HG02852 (cell line): ENCODE data around the gene SCN10A.

ENCODE experiments used
- ATAC-seq: cut with Tn5 transposase; IDR thresholded peaks from one replicate; pipeline ENCODE4 v1.9.1; 2021; ENCODE audit warnings: mild to moderate bottlenecking, moderate library complexity; ENCODE audit not compliant: unreplicated experiment

Gene SCN10A

DNA sequence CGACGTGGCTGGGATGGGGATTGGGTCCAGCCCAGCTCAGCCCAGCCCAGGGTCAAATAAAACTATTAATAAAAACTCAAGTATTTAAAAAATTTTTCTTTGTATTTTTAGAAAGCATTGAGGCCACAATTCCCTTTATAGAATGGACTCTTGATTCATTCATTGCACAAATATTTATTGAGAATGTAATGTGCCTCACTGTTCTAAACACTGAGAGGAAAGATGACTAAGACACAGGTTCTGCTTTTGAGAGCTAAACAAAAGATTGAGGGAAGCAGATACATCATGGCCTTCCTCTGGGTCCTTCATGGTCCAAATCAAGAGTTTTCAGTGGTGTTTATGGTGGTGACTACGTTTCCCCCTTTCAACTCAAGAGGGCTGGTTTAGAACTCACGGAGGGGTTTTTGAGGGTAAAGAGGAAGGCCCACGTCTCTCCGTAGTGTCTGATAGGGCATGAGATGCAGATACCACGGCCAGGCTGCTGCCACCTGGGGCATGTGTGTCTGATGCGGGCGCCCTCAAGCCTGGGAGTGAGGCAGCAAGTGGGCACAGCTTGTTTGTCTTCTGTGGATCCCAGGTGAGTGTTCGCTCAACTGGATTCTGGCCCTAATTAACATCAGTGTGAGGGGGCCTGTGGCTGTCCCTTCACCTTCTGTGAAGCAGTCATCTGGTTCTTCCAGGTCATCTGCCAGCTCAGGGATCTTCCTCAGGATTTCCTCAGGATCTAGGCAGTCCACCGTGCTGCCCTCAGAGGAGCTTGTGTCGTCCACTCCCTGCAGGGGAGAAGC is 93.0 kb downstream of the SCN10A start:
- ATAC-seq = no peak

DNA sequence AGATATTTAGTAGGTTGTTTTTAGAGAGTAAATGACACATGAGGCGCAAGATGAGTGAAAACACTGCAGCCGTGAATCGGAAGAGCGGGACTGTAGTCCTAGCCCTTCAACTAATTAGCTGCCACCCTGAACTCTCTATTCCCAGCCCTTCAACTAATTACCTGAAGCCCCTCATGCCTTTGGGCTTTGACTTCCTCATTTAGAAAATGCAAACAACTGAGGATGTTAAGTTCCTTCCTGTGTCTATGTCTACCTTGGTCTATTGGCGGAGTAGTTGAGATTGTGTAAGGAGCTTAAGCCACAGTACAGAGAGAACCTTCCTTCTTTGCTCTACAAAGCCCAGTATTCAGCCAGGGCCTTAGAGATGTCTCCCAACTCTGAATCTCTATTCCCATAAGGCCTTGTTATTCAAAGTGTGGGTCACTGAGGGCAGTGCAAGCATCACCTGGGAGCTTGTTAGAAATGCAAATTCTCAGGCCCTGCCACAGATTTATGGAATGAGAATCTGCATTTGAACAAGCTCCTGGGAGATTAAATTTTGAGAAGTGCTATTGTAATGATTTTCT is 94.7 kb downstream of the SCN10A start:
- no peak for ATAC-seq

DNA sequence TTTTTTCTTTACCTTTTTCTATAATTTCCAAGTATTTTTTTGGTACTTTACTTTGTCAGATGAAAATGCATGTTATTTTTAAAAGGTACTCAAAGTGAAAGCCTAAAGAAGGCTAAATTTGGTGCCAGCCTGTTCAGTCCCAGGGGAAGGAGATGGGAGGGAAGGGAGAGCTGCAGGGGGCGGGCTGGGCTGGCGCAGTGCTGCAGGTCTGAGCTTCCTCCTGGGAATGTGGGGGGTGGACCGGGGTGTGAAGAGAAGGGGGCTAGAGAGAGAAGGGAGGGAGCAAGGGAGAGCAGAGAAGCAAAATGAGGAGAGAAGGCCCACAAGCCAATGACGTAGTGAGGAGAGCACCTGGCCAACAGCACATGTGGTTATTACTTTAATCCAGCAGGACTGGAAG is 95.6 kb downstream of the SCN10A start:
- no peak for ATAC-seq

DNA sequence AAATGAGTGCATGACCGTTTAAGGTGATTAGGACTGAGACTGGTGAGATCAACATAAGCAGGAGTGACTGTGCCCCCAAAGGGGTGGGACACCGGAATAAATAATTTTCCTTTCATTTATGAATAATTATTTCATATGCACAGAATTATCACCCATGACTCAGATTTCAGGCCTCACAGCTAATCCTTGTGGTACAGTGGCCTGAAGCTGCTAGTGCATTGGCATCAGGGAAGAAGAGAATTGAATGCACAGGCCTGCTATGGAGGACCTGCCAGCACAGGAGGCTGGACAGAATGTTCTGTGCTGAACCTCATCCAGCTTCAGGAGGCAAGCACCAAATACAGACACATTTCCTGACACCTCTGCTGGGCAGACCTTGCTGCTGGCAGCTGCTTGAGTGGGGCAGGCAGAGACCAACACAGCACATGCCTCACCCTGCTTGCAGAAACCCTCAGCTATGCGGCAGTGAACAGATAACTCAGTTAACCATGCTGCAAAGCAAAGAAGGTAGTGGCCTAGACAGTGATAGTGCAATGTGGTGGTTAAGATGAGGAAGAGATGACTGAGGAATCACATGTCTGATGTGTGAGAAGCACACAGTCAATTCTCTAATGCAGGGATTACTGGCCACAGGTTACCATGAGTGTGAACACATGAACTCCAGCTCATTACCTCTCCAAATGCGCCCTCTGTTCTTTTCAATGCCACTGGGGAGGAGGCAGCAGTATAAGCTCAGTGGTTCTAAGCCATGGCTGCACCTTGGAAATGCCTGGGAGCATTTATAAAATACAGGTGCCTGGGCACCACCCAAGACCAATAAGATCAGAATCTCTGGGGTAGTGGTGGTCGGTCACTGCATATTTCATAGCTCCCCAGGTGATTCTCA is 98.4 kb downstream of the SCN10A start:
- no peak for ATAC-seq

DNA sequence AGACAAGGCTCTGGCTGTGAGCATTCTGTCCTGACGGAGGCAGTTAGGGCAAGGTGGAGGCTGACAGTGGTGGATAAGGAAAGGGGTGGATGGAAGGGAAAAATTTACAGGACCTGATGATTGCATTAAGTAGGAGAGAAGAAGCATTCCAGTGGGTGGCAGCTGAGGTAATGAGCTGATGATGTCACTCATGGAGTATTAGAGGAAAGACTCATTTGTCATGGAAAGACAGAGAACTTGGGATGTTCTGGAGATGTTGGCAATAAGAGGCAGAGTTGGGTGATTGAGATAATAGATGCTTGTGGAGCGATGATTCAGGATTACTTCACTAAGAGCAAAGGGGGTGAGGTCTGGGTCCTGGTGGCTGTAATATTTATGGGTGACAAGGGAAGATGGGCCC is 102.9 kb downstream of the SCN10A start:
- no peak for ATAC-seq

DNA sequence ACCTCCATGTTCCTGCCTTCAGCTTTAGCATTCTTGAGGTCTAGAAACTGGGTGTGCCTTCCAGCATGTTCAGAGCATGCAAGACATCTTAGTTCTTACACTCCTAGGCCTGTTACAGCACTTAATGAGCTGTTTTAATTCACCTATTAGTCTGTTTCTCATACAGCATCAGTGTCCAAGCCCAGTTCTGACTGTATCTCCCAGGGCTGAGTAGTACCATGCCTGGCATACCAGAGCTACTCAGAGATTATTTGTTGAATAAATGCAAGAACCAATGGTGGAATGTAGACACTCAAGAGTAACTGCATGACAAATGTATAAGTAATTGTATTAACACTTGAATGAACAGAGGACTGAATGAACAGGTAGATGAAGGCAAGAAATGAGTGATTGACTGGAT is 104.7 kb downstream of the SCN10A start:
- ATAC-seq = no peak

DNA sequence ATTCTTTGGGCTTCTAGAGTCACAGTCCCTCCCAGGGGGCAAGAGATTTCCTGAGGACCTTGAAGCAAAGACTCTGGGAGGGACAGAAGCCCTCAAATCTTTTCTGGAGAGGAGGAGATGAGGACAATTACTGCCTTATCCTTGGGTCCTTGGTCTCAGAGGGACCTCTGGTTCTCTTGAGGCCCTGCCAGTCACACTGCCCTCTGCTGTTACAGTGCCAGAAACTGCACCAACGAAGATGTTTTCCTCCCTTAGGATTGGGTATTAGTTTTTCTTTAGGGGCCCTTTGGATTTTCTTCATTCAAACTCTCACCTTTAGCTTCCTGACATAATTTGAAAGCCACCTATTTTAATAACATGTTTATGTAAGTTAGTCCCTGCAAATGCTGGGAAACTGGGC is 108.3 kb downstream of the SCN10A start:
- ATAC-seq = no peak

DNA sequence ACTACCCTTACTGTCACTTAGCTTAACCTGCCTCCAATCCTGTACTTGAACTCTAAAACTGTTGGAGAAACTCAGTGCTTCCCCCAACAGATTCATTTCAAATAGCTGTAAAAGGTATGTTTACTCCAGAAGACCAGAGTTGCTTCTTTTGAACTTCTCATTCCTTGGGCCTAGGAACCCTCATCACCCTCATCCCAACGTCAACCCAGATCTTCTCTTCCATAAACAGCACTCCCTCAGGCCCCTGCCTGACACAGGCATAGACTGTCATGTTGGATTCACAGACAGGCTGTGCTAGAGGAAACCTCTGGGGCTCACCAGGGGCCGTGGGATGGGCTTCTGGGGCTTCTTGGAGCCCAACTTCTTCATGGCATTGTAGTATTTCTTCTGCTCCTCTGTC is 109.1 kb downstream of the SCN10A start:
- ATAC-seq = no peak

DNA sequence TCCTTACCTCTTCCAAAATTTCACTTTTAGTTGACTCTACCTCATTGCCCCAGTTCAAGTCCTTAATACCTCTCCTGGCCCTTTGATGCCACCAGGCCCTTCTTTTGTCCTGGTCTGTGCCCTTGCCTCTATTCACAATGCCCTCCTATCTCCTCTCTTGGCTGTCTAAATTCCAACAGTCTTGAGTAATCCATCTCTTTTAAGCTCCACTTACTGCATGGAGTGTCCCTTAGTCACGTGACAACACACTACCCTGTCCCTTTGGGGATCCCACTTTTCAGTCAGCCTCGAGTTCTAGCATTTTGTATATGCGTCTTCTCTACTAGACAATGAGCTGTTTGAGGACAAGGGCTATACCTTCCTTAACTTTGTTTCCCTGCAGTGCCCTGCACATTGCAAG is 113.8 kb downstream of the SCN10A start:
- no peak for ATAC-seq

DNA sequence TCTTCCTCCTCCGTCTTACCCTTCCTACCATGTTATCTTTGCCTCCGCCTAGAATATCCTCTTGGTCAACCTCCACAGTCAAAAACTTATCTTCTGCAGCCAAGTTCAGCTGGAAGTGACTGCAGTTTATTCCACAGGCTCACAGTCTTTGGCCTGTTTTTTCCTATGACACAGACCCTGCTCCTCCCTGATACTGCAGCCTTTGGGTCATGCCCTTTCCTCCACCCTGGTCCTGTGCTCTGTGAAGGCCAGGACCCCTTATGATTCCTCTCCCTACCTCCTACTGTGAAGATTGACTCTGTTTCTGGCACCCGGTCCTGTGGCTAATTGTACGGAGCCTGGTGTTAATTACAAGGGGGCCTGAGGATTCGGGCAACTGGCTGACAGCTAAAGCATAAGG is 117.3 kb downstream of the SCN10A start:
- ATAC-seq = no peak

DNA sequence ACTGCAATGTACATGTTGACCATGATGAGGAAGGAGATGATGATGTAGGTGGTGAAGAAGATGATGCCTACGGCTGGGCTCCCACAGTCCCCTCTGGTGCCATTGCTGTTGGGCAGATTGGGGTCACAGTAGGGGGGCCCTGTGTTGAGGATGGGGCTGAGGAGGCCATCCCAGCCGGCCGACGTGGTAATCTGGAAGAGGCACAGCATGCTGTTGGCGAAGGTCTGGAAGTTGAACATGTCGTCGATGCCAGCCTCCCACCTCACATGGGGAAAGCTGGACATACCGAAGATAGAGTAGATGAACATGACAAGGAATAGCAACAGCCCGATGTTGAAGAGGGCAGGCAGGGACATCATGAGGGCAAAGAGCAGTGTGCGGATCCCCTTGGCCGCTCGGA is 118.0 kb downstream of the SCN10A start:
- ATAC-seq = no peak

DNA sequence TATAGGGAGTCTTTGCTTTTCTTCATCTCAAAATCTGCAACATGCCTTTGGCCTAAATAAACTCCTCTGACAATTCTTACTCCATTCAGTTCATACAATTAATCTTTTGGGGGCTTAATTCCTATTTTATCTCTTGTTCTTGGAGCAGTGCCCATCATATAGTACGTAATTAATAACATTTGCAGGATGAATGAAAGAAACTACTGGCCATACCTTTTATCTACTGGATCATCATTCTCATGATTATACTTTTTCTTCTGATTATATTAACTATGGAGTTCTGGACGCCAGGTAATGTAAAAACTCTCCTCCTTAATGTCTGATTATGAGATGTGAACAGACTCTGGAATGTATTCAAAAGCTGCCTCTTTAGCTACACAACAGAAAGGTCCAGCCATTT is 120.0 kb downstream of the SCN10A start:
- ATAC-seq = no peak

DNA sequence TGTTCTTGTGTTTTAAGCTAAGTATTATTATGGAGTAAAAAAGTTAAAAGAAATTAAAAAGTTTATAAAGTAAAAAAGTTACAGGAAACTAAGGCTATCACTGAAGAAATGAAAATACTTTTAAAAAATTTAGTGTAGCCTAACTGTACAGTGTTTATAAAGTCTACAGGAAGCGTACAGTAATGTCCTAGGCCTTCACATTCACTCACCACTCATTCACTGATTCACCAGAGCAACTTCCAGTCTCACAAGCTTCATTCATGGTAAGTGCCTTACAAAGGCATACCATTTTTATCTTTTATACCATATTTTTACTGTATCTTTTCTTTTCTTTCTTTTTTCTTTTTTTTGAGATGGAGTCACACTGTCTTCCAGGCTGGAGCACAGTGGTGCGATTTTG is 125.8 kb downstream of the SCN10A start:
- no peak for ATAC-seq

DNA sequence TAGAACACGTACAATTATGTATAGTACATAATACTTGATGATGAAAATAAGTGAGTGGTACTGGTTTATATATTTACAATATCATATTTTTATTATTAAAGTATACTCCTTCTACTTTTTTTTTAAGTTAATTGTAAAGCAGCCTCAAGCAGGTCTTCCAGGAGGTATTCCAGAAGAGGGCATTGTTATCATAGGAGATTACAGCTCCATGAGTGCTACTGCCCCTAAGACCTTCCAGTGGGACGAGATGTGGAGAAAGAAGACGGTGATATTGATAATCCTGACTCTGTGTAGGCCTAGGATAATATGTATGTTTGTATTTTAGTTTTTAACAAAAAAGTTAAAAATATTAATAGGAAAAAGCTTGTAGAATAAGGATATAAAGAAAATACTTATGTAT is 126.2 kb downstream of the SCN10A start:
- ATAC-seq = no peak

DNA sequence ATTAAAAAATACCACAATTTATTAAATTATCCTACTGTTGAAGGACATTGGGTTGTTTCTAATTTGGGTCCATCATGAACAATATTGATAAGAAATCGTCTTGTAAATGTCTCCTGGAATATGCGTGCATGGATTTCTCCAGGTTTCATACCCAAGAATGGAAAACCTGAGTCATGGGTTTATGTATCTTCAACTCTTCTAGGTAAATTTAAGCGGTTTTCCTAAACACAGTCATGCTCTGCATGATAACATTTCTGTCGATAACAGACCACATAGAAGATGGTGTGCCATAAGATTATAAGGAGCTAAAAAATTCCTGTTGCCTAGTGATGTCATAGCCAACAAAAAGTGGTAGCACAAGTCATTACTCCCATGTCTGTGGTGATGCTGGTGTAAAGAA is 126.7 kb downstream of the SCN10A start:
- ATAC-seq = no peak

DNA sequence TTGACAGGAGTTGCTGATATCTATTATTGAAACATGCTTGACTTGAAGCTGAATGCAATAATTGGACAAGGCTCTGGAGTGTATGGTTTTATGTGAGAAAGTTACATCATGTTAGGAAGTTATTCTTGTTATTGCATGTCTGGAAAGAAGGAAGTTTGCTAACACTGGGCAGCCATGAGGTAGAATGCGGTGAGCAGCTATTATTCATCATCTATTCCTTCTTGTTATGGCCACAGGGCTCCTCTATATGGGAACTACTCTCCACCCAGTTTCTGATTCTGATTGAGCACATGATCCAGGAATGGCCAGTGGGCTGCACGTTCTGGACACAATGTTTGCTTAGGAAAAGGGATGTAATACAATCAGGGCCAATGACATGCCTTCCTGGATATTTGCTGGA is 128.7 kb downstream of the SCN10A start:
- no peak for ATAC-seq

DNA sequence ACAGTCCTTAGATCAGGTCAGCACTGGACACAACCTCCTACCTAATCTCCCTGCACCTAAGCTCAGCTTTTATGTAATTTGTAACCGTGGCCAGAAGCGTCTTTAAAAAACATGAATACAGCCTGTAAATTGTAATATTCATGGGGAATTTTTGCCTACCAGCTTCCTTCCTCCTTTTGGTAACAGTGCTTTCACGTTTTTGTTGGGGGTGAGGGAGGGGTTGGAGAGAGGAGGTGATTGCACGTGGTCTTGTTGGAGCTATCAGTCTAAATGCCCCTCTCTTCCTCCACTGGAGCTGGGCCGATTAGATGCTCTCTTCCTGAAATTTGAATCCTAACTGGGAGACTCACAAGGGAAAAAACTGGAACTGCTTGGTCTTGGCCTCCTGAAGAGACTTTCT is 131.5 kb downstream of the SCN10A start:
- no peak for ATAC-seq

DNA sequence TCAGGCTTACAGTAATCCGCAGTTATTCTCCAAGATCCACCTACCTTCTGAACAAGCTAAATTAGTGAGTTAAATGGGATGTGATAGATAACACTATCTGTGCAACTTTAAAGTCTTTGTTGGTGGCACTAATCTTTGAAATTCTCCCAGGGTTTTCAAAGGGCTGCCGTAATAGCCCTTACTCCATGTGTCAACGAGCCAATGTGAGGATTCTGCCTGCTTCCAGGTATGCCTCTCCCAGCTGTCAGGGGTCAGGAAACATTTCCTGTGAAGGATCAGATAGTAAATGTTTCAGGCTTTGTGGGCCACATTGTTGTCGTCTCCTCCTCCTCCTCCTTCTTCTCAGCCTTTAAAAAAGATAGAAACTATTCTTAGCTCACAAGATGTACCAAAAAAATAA is 146.3 kb downstream of the SCN10A start:
- no peak for ATAC-seq

DNA sequence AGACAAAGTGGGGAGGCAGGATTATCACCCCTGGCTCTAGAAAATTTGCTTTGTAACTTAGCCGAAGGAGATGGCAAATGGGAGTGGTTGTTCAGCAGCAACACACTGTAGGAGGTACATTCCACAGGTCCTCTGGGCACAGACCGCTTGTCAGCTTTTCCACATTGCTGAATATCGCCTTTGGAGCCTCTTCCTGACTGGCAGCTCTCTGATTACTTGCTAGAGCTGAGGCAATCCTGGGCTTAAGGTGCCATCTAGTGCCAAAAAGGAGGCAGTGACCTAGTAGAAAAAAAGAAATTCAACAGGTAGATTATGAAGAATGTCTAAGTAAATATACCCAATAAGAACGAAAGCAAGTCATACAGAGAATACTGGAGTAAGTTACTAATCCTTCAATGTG is 153.5 kb downstream of the SCN10A start:
- no peak for ATAC-seq

DNA sequence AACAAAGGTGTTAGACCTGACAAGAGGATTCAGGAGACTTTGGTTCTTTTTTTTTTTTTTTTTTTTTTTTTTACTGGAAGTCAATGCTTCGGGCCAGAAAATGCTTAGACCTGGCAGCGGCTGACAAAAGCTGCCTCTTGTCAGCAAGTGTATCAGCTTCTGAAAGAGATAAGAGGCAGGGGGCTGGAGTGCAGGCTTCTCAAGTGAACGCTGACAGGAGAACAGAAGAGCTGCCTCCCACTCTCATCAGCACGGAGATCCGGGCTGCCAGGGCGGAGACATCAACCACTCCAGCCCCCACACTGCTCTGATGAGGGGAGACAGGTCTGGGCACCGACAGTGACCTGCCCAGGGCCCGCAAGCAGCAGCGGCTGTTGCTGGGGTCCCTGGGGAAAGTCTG is 157.2 kb downstream of the SCN10A start:
- no peak for ATAC-seq

DNA sequence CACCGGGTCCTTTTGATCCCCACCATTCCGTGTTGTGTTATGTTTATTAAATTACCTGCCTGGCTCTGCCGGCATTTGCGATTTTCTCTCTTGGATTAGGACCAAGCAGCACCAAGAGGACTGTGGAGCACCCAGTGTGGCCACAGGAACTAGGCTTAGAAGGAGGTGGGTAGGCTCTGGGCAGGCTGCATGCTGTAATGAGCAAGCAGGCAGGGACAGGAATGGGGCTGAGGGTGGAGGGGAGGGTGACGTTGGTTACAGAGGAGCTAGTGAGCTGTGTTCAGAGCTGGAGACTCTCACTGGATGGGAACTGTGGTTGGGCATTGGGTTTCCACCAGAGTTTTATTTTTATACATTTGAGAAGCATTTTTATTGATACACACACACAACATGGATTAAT is 158.6 kb downstream of the SCN10A start:
- ATAC-seq = no peak

DNA sequence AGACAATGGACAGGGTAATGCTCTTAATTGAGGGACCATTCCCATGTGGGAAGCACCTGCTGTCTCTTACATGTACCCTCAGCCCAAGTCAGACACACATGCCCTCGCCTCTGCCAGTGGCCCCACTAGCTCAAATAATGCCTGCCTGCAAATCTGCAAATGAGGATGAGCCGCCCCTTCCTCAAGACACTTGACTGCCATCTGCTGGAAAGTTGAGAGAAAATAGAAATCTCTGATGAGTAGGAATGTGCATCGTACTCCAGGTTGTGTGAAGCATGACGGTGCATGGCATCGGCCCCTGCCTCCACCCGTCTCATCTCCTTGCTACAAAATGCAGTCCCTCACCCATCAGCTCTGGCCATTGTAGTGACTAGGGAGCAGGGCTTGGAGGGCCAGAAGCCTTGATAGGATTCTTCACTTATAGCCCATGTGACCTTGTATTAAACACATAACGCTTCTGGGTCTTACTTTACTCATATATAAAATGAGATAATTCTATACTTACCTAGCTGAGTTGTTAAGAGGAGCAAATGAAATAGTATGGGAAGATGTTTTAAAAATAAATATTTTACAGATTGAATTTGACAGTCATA is 160.2 kb downstream of the SCN10A start:
- no peak for ATAC-seq
